ENCODE measurements around the gene FOXP1.

Gene FOXP1

DNA sequence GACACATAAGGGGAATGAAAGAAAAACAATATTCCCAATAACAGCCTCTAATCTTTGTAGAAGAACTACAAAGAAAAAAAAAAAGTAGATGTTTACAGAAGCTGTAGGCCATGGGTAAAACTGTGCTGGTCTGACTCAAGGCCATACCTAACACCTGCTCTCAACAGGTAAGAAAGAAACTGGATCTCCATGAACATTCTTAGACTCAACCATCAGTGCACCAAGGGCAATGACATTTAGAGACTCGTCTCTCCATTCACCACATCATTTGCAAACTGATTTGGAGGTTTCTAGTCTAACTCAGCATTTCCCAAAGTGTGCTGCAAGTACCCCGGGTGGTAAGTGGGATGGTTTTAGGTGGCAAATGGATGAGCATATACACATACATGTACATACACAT is 164.2 kb downstream of the FOXP1 start:
- DNase-seq = no peak

DNA sequence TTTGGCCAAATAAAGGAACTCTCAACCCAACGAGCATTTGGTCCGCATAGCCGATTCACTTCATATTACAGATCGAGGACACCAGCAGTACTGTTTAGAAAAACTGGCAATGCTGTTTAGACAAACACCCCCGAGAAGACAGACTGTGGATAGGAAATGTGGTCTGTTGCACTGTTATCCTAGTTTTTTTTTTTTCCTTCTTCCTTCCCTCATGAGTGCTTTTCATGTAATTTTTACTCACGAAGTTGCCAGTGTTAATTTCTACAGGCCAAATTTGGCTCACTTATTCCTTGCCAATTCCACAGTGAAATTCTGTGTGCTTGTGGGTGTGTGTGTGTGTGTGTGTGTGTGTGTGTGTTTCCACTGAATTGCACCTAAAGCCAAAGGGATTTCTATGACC is 165.7 kb downstream of the FOXP1 start:
- no peak for DNase-seq

DNA sequence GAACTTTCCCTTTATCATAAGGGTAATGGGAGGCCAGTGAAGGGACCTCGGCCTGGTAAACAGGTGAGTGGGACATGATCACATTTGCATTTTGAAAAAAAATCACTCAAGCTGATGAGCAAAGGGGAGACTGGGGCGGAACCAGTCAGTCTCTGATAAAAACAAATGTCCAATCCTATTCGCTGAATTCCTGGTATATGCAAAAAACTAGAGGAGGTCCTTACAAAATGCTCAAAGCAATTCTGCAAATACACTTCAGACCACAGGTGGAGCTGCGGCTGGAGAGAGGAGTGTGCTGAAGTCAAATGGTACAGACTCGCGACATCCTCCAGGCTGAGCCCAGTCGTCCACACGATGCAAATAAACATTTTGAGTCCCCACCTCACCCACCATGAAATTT is 166.7 kb downstream of the FOXP1 start:
- no peak for DNase-seq

DNA sequence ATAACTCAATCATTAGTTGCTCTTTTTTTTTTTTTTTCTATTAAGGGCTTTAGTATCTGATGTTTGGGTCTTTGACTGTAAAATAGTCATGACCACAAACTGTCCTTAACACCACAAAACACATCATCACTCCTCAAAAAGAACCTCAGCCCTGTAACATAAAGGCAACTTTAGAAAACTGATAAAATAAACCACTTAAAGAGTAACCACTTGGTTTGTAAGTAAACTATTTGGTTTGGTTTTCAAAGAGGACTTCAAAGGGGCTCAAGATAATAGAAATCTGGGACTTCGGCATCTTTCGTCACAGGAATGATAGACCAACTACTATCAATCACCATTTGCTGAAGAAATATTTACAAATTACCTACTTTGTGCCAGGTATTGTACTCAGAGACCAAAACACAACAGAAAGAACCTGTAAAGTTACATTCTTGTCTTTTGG is 167.8 kb downstream of the FOXP1 start:
- no peak for DNase-seq

- no peak for DNase-seq
These were observed 169.2 kb downstream of the FOXP1 start for GRCh38 chr3:71414189-71414927.

DNA sequence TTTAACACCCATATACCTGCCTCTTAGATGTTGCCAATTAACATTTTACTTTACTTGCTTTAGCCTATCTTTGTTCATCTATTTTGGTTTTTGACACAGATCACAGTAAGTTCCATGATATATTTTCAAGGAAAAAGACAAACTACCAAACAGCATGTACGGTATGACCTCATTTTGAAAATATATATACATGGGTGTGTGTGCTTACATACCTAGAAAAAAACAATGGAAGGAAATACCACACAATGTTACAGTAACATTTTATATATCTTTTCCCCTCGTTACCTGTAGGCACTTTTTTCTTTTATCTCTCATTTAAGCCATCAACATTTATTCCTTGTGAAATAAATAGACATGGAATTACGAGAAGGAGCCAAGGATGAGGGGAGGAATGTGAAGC is 170.0 kb downstream of the FOXP1 start:
- no peak for DNase-seq

DNA sequence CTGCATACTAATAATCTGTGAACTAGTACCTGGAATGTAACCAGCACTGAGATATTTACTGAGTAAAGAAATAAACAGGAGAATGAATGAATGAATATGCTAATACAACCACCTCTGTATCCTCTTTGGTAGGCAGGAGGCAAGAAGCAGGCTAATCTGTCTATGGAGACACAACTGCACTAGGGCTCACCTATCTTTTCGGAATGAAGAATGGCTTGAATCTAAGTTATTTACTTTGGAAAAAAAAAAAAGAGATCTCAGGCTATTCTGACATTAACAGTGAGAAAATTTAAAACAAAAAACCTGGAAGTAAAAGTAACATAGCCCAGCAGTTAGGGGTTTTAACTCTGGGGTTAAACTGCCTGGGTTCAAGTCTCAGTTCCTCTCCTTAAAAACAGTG is 174.2 kb downstream of the FOXP1 start:
- no peak for DNase-seq

- no peak for DNase-seq
These were observed 174.6 kb downstream of the FOXP1 start for GRCh38 chr3:71408903-71409302.

DNA sequence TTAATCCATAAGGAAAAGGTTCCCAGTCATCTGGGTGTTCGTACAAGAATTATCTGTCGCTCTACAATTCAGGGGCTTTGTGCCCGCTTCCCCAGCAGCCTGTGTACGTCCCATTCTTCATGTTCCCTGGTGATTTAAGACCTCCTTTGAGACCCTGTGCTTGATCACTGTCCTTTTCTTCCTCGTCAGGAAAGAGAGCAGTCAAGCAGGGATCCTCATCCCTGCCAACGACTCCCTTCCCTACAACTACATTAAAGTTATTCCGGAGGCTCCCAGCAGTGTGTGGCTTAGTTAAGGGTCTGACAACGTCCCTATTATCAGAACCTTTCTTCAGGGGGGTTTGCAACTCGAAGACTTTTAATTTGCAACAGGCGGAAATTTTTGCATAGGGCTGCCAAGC is 175.7 kb downstream of the FOXP1 start:
- no peak for DNase-seq

DNA sequence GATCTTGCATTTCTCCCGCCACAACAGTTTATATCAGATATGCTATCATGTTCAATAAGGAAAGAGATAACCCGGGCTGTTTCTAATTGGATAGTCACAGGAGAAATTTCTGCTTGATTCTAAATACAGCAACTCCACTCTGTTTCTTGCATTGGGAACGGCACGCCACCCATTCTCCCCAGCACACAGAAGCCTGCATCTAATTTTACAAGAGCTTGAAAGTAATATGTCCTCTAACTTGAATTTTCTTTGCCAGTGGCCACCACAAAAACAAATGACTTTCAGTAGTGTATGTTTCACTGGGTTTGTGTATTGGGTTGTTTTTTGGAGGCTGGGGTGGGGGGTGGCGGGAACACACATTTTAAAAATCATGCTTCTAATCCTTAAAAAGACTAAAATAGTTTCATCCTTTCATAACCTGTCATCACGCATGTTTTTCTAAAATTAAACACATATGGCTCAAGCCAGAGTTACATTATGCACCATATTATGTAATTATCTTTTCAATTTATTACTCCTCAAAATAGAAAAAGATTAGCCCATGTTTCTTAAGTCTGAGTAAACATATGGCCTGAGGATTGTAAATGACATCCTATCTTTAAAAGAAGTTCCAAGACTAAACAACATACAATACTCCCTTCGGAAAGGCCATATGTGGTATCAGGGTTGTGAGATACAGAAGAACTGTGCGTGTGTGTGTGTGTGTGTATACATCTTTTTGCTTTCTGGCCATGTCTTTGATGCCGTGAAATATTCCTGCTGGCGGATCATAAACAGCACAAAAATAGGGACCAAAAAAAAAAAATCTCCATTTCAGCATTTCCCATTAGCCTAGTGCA is 176.3 kb downstream of the FOXP1 start:
- no peak for DNase-seq

GRCh38 chr3:71402911-71403310 is 180.6 kb downstream of the FOXP1 start:
- DNase-seq = no peak

GRCh38 chr3:71402280-71402679 is 181.2 kb downstream of the FOXP1 start:
- no peak for DNase-seq

DNA sequence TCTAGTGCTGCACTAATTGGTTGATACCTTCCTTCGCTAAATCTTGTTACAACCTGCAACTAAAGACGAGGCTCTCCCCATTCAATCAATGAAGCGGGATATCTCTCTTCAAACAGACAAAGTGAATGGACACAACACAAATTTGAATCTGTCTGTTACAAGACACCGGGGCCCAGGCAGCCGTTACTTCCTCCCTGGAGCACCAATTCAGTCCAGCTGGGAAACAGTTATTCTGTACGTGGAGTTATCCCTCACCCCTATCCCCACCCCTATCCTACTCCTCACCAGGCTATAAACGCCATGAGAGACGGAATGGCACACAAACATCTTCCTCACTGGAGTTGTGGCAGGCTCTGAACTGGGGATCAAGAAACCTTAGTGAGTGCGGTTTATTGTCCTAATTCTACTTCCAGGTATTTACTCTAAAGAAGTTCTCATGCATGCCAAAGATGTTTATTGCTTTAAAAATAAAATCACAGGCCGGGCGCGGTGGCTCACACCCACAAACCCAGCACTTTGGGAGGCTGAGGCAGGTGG is 181.8 kb downstream of the FOXP1 start:
- no peak for DNase-seq

GRCh38 chr3:71400986-71401451 is 182.5 kb downstream of the FOXP1 start:
- no peak for DNase-seq

DNA sequence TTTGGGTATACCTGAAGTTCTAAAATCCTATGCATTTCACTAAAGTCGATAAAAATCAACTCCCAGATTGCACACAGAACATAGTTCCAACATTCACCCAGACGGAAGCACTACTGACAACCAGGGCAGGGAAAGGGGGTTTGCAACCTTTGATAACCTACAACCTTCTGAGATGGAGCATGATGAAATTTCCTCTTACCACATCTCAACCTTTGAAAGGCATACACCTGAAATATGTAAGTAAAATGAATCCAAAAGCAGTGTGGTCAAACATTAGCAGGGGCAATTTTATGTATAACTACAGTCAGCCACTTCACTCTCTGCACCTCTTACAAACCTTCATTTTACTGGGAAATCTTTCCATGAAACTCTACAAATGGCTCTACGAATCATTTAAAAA is 184.1 kb downstream of the FOXP1 start:
- no peak for DNase-seq

- DNase-seq = peak; percentile 44
These were observed 185.2 kb downstream of the FOXP1 start for GRCh38 chr3:71398157-71398836.

- DNase-seq = no peak
These were observed 185.8 kb downstream of the FOXP1 start for GRCh38 chr3:71397726-71398125.

- peak; percentile 28 for DNase-seq
These were observed 186.5 kb downstream of the FOXP1 start for GRCh38 chr3:71397046-71397445.

GRCh38 chr3:71395927-71396695 is 187.4 kb downstream of the FOXP1 start:
- no peak for DNase-seq

DNA sequence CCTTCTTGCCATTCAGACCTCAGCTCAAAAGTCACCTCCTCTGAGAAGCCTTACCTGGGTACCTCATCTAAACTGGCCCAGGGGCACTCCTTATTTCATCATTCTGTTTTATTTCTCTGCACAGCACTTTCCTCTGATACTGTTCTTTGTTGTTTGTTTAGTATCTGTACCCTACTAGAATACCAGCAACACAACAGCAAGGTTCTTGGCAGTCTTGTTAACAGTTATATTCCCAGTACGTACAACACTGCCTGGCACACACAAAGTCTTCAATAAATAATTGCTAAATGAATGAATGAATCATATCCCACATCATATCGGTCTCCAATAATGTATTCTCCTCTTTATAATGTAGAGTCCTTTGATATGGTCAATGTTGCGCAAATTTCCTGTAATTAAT is 188.1 kb downstream of the FOXP1 start:
- DNase-seq = no peak

- no peak for DNase-seq
These were observed 189.8 kb downstream of the FOXP1 start for GRCh38 chr3:71393745-71394144.

- no peak for DNase-seq
These were observed 190.4 kb downstream of the FOXP1 start for GRCh38 chr3:71393093-71393492.

- no peak for DNase-seq
These were observed 191.3 kb downstream of the FOXP1 start for GRCh38 chr3:71392251-71392650.
